Activated CD4-positive, alpha-beta T cell treated with anti-CD3 and anti-CD28 coated beads for 36 hours (primary cell): ENCODE data around the gene VANGL2. TPM values are rescaled to one million over a fixed set of nuclear protein-coding genes. Genes with fewer than 3 reads are reported as not detected.
"Not testable (repeated sequence)": the region's sequence is repeated elsewhere in the genome, so short reads cannot be mapped to it uniquely, and the experiment has no call there.

ENCODE experiments used
- ATAC-seq: fragments of 200-7000 bp; cut with Tn5 transposase; one replicate; pipeline ENCODE4 v1.10.0; 2021; ENCODE audit warnings: mild to moderate bottlenecking, moderate library complexity
- CTCF ChIA-PET: fragments of 350-600 bp; sonication (Branson Sonifier 250); formaldehyde crosslinking; loops from one replicate; lab custom pipeline; 2021; ENCODE audit warnings: antibody characterized with exemption; lab: Charles Lee
- POLR2A ChIA-PET: fragments of 350-600 bp; sonication (Branson Sonifier 250); formaldehyde crosslinking; loops from one replicate; lab custom pipeline; 2021; ENCODE audit warnings: antibody characterized with exemption, inconsistent platforms; lab: Charles Lee
- DNase-seq: peaks from one replicate; pipeline ENCODE4 v3.0.0-alpha.2; 2020
- H3K27ac Mint-ChIP-seq: one replicate; pipeline ENCODE4 v1.8.0; 2021; ENCODE audit warnings: mixed read lengths
- H3K27me3 Mint-ChIP-seq: one replicate; pipeline ENCODE4 v1.8.0; 2021; ENCODE audit warnings: mixed read lengths
- H3K36me3 Mint-ChIP-seq: one replicate; pipeline ENCODE4 v1.8.0; 2021; ENCODE audit warnings: low read depth, mixed read lengths
- H3K4me1 Mint-ChIP-seq: one replicate; pipeline ENCODE4 v1.8.0; 2021; ENCODE audit warnings: mixed read lengths
- H3K4me3 Mint-ChIP-seq: one replicate; pipeline ENCODE4 v1.8.0; 2021; ENCODE audit warnings: mild to moderate bottlenecking, moderate library complexity, mixed read lengths
- H3K9me3 Mint-ChIP-seq: one replicate; pipeline ENCODE4 v1.8.0; 2021; ENCODE audit warnings: low read depth, mixed read lengths
- intact Hi-C, 2 experiments: fragments of 100-400 bp; cut with DNase I in 1 of 2; cut with micrococcal nuclease in 1 of 2; formaldehyde crosslinking; loops; one replicate each; pipeline versions ENCODE4 v1.14.2 to v1.15.1; 2022 to 2024; cut with DNase I, micrococcal nuclease
- total RNA-seq, 2 experiments: library from RNA; stranded (reverse); gene quantifications; one replicate each; pipeline ENCODE4 v1.2.3, GENCODE V29; 2021

Gene VANGL2
- total RNA-seq, 2 experiments from 2014 or later: 0.09 to 0.12 TPM

GRCh38 chr1:160371346-160371631 is 29.1 kb upstream of the VANGL2 start:
- POLR2A ChIA-PET: no interaction called here
- Mint-ChIP-seq H3K27me3 (no peaks in the 10 kb centered on the region), H3K4me1 (peaks cover 11% of the 10 kb centered on the region), H3K36me3 (no peaks in the 10 kb centered on the region), H3K27ac (no peak overlapping the region), H3K4me3 (no peak overlapping the region), H3K9me3 (no peaks in the 10 kb centered on the region)
- CTCF ChIA-PET: interaction anchor here (0.5 to 1.2 kb wide), 2 partner anchors 80 to 161 kb away, joined by 3 to 5 read pairs; no protein-coding TSS in a partner anchor
- ATAC-seq (no peak), DNase-seq (no peak)
- intact Hi-C loops: no loop called here

- no peak overlapping the region for H3K4me3 Mint-ChIP-seq
- no peak for DNase-seq
- no peaks in the 10 kb centered on the region for H3K9me3 Mint-ChIP-seq
- H3K36me3 Mint-ChIP-seq: no peaks in the 10 kb centered on the region
- H3K27ac Mint-ChIP-seq: no peak overlapping the region
- CTCF ChIA-PET: interaction anchor here (0.5 to 1.2 kb wide), 2 partner anchors 80 to 161 kb away, joined by 3 to 5 read pairs; no protein-coding TSS in a partner anchor
- no peaks in the 10 kb centered on the region for H3K27me3 Mint-ChIP-seq
- no peak for ATAC-seq
- POLR2A ChIA-PET: no interaction called here
- intact Hi-C loops: no loop called here
- H3K4me1 Mint-ChIP-seq: peaks cover 13% of the 10 kb centered on the region
These were observed 28.6 kb upstream of the VANGL2 start for GRCh38 chr1:160371756-160372155.

- no peak overlapping the region for H3K4me3 Mint-ChIP-seq
- no peak for DNase-seq
- H3K4me1 Mint-ChIP-seq: peaks cover 13% of the 10 kb centered on the region
- H3K9me3 Mint-ChIP-seq: no peaks in the 10 kb centered on the region
- H3K36me3 Mint-ChIP-seq: no peaks in the 10 kb centered on the region
- intact Hi-C loops: no loop called here
- H3K27me3 Mint-ChIP-seq: no peaks in the 10 kb centered on the region
- POLR2A ChIA-PET: no interaction called here
- CTCF ChIA-PET: interaction anchor here (0.8 to 1.6 kb wide), 3 partner anchors 82 to 273 kb away, joined by 3 to 7 read pairs (median 3); no protein-coding TSS in a partner anchor
- no peak overlapping the region for H3K27ac Mint-ChIP-seq
- no peak for ATAC-seq
These were observed 26.7 kb upstream of the VANGL2 start for GRCh38 chr1:160373696-160374095.

GRCh38 chr1:160374306-160375110 is 25.9 kb upstream of the VANGL2 start:
- no peak overlapping the region for H3K27ac Mint-ChIP-seq
- no peak overlapping the region for H3K4me3 Mint-ChIP-seq
- intact Hi-C loops: loop anchor here in 1 of 2 experiments (5.0 kb wide), 1 partner anchor 437 kb away; no protein-coding TSS in a partner anchor
- ChIA-PET CTCF (interaction anchor here (0.7 to 2.8 kb wide), 7 partner anchors 26 to 273 kb away, joined by 3 to 20 read pairs (median 3); no protein-coding TSS in a partner anchor), POLR2A (interaction anchor here (0.6 kb wide), 1 partner anchor 37 kb away, joined by 3 read pairs; no protein-coding TSS in a partner anchor)
- no peaks in the 10 kb centered on the region for H3K36me3 Mint-ChIP-seq
- ATAC-seq (no peak), DNase-seq (no peak)
- H3K27me3 Mint-ChIP-seq: no peaks in the 10 kb centered on the region
- H3K4me1 Mint-ChIP-seq: peaks cover 13% of the 10 kb centered on the region
- H3K9me3 Mint-ChIP-seq: no peaks in the 10 kb centered on the region

GRCh38 chr1:160375788-160376524 is 24.4 kb upstream of the VANGL2 start:
- intact Hi-C loops: loop anchor here (1.0 to 5.0 kb wide), 5 partner anchors 183 to 439 kb away; no protein-coding TSS in a partner anchor
- Mint-ChIP-seq H3K4me1 (peaks cover 13% of the 10 kb centered on the region), H3K27ac (no peak overlapping the region), H3K9me3 (no peaks in the 10 kb centered on the region), H3K36me3 (no peaks in the 10 kb centered on the region), H3K27me3 (no peaks in the 10 kb centered on the region), H3K4me3 (no peak overlapping the region)
- DNase-seq (peak; percentile 25), ATAC-seq (peak; percentile 71)
- ChIA-PET CTCF (interaction anchor here (0.6 to 5.0 kb wide), 40 partner anchors 10 to 1382 kb away, joined by 3 to 38 read pairs (median 4); partner anchors contain the start of genes CASQ1, NHLH1 and PEX19), POLR2A (no interaction called here)

GRCh38 chr1:160376525-160377131 is 23.7 kb upstream of the VANGL2 start:
- ChIA-PET CTCF (interaction anchor here (0.6 to 5.0 kb wide), 46 partner anchors 9 to 1381 kb away, joined by 3 to 38 read pairs (median 4); partner anchors contain the start of genes CASQ1, NHLH1 and PEX19), POLR2A (no interaction called here)
- ATAC-seq (peak; percentile 89), DNase-seq (peak; percentile 48)
- no peaks in the 10 kb centered on the region for H3K27me3 Mint-ChIP-seq
- H3K4me1 Mint-ChIP-seq: peaks cover 13% of the 10 kb centered on the region
- H3K4me3 Mint-ChIP-seq: no peak overlapping the region
- H3K27ac Mint-ChIP-seq: no peak overlapping the region
- intact Hi-C loops: loop anchor here (1.0 to 5.0 kb wide), 5 partner anchors 183 to 439 kb away; no protein-coding TSS in a partner anchor
- H3K36me3 Mint-ChIP-seq: no peaks in the 10 kb centered on the region
- no peaks in the 10 kb centered on the region for H3K9me3 Mint-ChIP-seq

- Mint-ChIP-seq H3K27ac (no peak overlapping the region), H3K9me3 (no peaks in the 10 kb centered on the region), H3K4me3 (no peak overlapping the region), H3K4me1 (peaks cover 13% of the 10 kb centered on the region), H3K27me3 (no peaks in the 10 kb centered on the region), H3K36me3 (no peaks in the 10 kb centered on the region)
- intact Hi-C loops: loop anchor here (2.0 to 5.0 kb wide), 2 partner anchors 277 to 440 kb away; no protein-coding TSS in a partner anchor
- ChIA-PET CTCF (interaction anchor here (0.6 to 5.0 kb wide), 24 partner anchors 10 to 557 kb away, joined by 3 to 38 read pairs (median 4); partner anchors contain the start of genes NHLH1 and PIGM), POLR2A (interaction anchor here (0.6 to 1.3 kb wide), 2 partner anchors 25 to 420 kb away, joined by 3 to 4 read pairs; no protein-coding TSS in a partner anchor)
- no peak for ATAC-seq
- no peak for DNase-seq
These were observed 22.7 kb upstream of the VANGL2 start for GRCh38 chr1:160377585-160378206.

GRCh38 chr1:160384812-160385211 is 15.6 kb upstream of the VANGL2 start:
- H3K9me3 Mint-ChIP-seq, CTCF ChIA-PET, H3K36me3 Mint-ChIP-seq, ATAC-seq, H3K27ac Mint-ChIP-seq, intact Hi-C loops, DNase-seq, H3K27me3 Mint-ChIP-seq, POLR2A ChIA-PET, H3K4me3 Mint-ChIP-seq, H3K4me1 Mint-ChIP-seq: not testable (repeated sequence)

- H3K36me3 Mint-ChIP-seq, ATAC-seq, H3K27ac Mint-ChIP-seq, DNase-seq, H3K9me3 Mint-ChIP-seq, H3K27me3 Mint-ChIP-seq, H3K4me3 Mint-ChIP-seq, H3K4me1 Mint-ChIP-seq, intact Hi-C loops, POLR2A ChIA-PET: not testable (repeated sequence)
- CTCF ChIA-PET: interaction anchor here (0.7 to 1.0 kb wide), 2 partner anchors 40 to 220 kb away, joined by 3 to 4 read pairs; no protein-coding TSS in a partner anchor
These were observed 12.0 kb upstream of the VANGL2 start for GRCh38 chr1:160388406-160388805.

GRCh38 chr1:160394673-160395072 is 5.7 kb upstream of the VANGL2 start:
- peaks cover 7% of the 10 kb centered on the region for H3K27me3 Mint-ChIP-seq
- ChIA-PET CTCF (interaction anchor here (1.5 to 1.7 kb wide), 2 partner anchors 18 to 80 kb away, joined by 6 read pairs; no protein-coding TSS in a partner anchor), POLR2A (no interaction called here)
- intact Hi-C loops: no loop called here
- H3K27ac Mint-ChIP-seq: no peak overlapping the region
- H3K4me3 Mint-ChIP-seq: no peak overlapping the region
- H3K4me1 Mint-ChIP-seq: no peaks in the 10 kb centered on the region
- H3K36me3 Mint-ChIP-seq: no peaks in the 10 kb centered on the region
- ATAC-seq: no peak
- H3K9me3 Mint-ChIP-seq: no peaks in the 10 kb centered on the region
- no peak for DNase-seq
